H9 (cell line): ENCODE measurements around the gene APBA2. TPM values are rescaled to one million over a fixed set of nuclear protein-coding genes. Genes with fewer than 3 reads are reported as not detected.

Experiments used
- DNase-seq: peaks from one replicate; pipeline ENCODE4 v3.0.0-alpha.2; 2017
- H2AFZ ChIP-seq: one replicate; pipeline ENCODE4 v1.6.1; 2013; ENCODE audit warnings: mild to moderate bottlenecking, low read length, control low read depth, moderate library complexity
- H2AK5ac ChIP-seq: 2 replicates; pipeline ENCODE4 v1.6.1; 2013; ENCODE audit warnings: low read length, control low read depth, mixed read lengths; ENCODE audit not compliant: insufficient read length
- H2BK120ac ChIP-seq: one replicate; pipeline ENCODE4 v1.6.1; 2013; ENCODE audit warnings: low read depth, mild to moderate bottlenecking, low read length, control low read depth, inconsistent platforms; ENCODE audit not compliant: poor library complexity, severe bottlenecking
- H2BK12ac ChIP-seq: 2 replicates; pipeline ENCODE4 v1.6.1; 2013; ENCODE audit warnings: low read length, control low read depth, mixed read lengths, low read depth; ENCODE audit not compliant: insufficient read length
- H2BK15ac ChIP-seq: 2 replicates; pipeline ENCODE4 v1.6.1; 2013; ENCODE audit warnings: low read depth, low read length, control low read depth
- H2BK20ac ChIP-seq: one replicate; pipeline ENCODE4 v1.6.1; 2013; ENCODE audit warnings: low read depth, mild to moderate bottlenecking, low read length, control low read depth, inconsistent platforms; ENCODE audit not compliant: poor library complexity, severe bottlenecking
- H2BK5ac ChIP-seq: 2 replicates; pipeline ENCODE4 v1.6.1; 2013; ENCODE audit warnings: low read length, control low read depth, mixed read lengths; ENCODE audit not compliant: insufficient read length
- H3K14ac ChIP-seq: 2 replicates; pipeline ENCODE4 v1.6.1; 2013; ENCODE audit warnings: low read length, control low read depth; ENCODE audit not compliant: insufficient read depth
- H3K18ac ChIP-seq: 2 replicates; pipeline ENCODE4 v1.6.1; 2013; ENCODE audit warnings: low read depth, mild to moderate bottlenecking, mixed read lengths, low read length, control low read depth; ENCODE audit not compliant: insufficient read length
- H3K23ac ChIP-seq: 2 replicates; pipeline ENCODE4 v1.6.1; 2013; ENCODE audit warnings: low read length, control low read depth, mixed read lengths, low read depth; ENCODE audit not compliant: insufficient read length
- H3K23me2 ChIP-seq: 2 replicates; pipeline ENCODE4 v1.6.1; 2013; ENCODE audit warnings: low read depth, mild to moderate bottlenecking, mixed read lengths, low read length, control low read depth; ENCODE audit not compliant: insufficient read length, poor library complexity, severe bottlenecking
- H3K27ac ChIP-seq: 2 replicates; pipeline ENCODE4 v1.5.1; 2013; ENCODE audit warnings: low read length, control low read depth, mixed read lengths, low read depth; ENCODE audit not compliant: insufficient read length
- H3K27me3 ChIP-seq: 2 replicates; pipeline ENCODE4 v1.6.1; 2013; ENCODE audit warnings: low read length, control low read depth, inconsistent platforms; ENCODE audit not compliant: insufficient read depth
- H3K4ac ChIP-seq: 2 replicates; pipeline ENCODE4 v1.6.1; 2013; ENCODE audit warnings: low read depth, mild to moderate bottlenecking, control low read depth, inconsistent platforms, low read length, moderate library complexity
- H3K4me1 ChIP-seq: 2 replicates; pipeline ENCODE4 v1.6.1; 2013; ENCODE audit warnings: low read length, control low read depth, inconsistent platforms; ENCODE audit not compliant: insufficient read depth
- H3K4me2 ChIP-seq: 2 replicates; pipeline ENCODE4 v1.6.1; 2013; ENCODE audit warnings: low read length, control low read depth, mixed read lengths; ENCODE audit not compliant: insufficient read length, insufficient read depth
- H3K56ac ChIP-seq: 2 replicates; pipeline ENCODE4 v1.6.1; 2013; ENCODE audit warnings: low read depth, mild to moderate bottlenecking, mixed read lengths, low read length, control low read depth; ENCODE audit not compliant: insufficient read length
- H3K79me1 ChIP-seq: 2 replicates; pipeline ENCODE4 v1.6.1; 2013; ENCODE audit warnings: low read depth, mild to moderate bottlenecking, moderate library complexity, low read length, control low read depth, inconsistent platforms; ENCODE audit not compliant: insufficient read depth, poor library complexity, severe bottlenecking
- H3K79me2 ChIP-seq: 2 replicates; pipeline ENCODE4 v1.6.1; 2013; ENCODE audit warnings: low read length, control low read depth, inconsistent platforms; ENCODE audit not compliant: insufficient read depth
- H3K9ac ChIP-seq: 2 replicates; pipeline ENCODE4 v1.6.1; 2013; ENCODE audit warnings: low read length, control low read depth, mixed read lengths; ENCODE audit not compliant: insufficient read length; ENCODE audit errors: extremely low read depth
- H3K9me3 ChIP-seq: one replicate; pipeline ENCODE4 v1.6.1; 2013; ENCODE audit warnings: low read depth, low read length, inconsistent platforms; ENCODE audit not compliant: control insufficient read depth
- H3T11ph ChIP-seq: one replicate; pipeline ENCODE4 v1.6.1; 2013; ENCODE audit warnings: mild to moderate bottlenecking, low read length, control low read depth, inconsistent platforms
- H4K20me1 ChIP-seq: one replicate; pipeline ENCODE4 v1.6.1; 2013; ENCODE audit not compliant: control insufficient read depth, insufficient read length, insufficient read depth
- H4K5ac ChIP-seq: 2 replicates; pipeline ENCODE4 v1.6.1; 2013; ENCODE audit warnings: low read depth, mild to moderate bottlenecking, mixed read lengths, low read length, control low read depth; ENCODE audit not compliant: insufficient read length
- H4K8ac ChIP-seq: replicated peaks from 2 replicates; pipeline ENCODE4 v1.6.1; 2013; ENCODE audit warnings: low read length, control low read depth, mixed read lengths, low read depth; ENCODE audit not compliant: insufficient read length
- H4K91ac ChIP-seq: 2 replicates; pipeline ENCODE4 v1.6.1; 2013; ENCODE audit warnings: low read depth, mild to moderate bottlenecking, moderate library complexity, mixed read lengths, low read length, control low read depth; ENCODE audit not compliant: insufficient read length
- H3K27ac Mint-ChIP-seq, 3 experiments: 2 replicates in 2 of 3; 3 replicates in 1 of 3; pipeline ENCODE4 v1.8.0; 2020 to 2021; ENCODE audit warnings: mixed read lengths in 3 of 3, mild to moderate bottlenecking in 1 of 3, moderate library complexity in 1 of 3
- H3K27me3 Mint-ChIP-seq: 2 replicates; pipeline ENCODE4 v1.8.0; 2021; ENCODE audit warnings: low read depth, mild to moderate bottlenecking, moderate library complexity, mixed read lengths
- H3K36me3 Mint-ChIP-seq, 3 experiments: 2 replicates in 2 of 3; 3 replicates in 1 of 3; pipeline ENCODE4 v1.8.0; 2020 to 2021; ENCODE audit warnings: low read depth in 3 of 3, mixed read lengths in 3 of 3; ENCODE audit not compliant: insufficient read depth in 1 of 3
- H3K4me1 Mint-ChIP-seq, 2 experiments: 2 replicates each; pipeline ENCODE4 v1.8.0; 2020; ENCODE audit warnings: mixed read lengths in 2 of 2
- H3K4me3 Mint-ChIP-seq, 2 experiments: 2 replicates in 1 of 2; 3 replicates in 1 of 2; pipeline ENCODE4 v1.8.0; 2020 to 2021; ENCODE audit warnings: mild to moderate bottlenecking in 2 of 2, mixed read lengths in 2 of 2, moderate library complexity in 1 of 2
- H3K9me3 Mint-ChIP-seq, 2 experiments: 2 replicates in 1 of 2; 3 replicates in 1 of 2; pipeline ENCODE4 v1.8.0; 2020; ENCODE audit warnings: mild to moderate bottlenecking in 2 of 2, mixed read lengths in 2 of 2, moderate library complexity in 1 of 2
- WGBS: extraction: QIAGEN DNeasy Blood & Tissue Kit; methylation state at CpG from one replicate; pipeline ENCODE4 v1.1.7; 2013; ENCODE audit warnings: missing lambda C conversion rate, low lambda C conversion rate, mixed read lengths; ENCODE audit not compliant: insufficient read length; ENCODE audit errors: extremely low coverage; 5-methylcytosine and 5-hydroxymethylcytosine counted together
- total RNA-seq: library from RNA; stranded (reverse); gene quantifications from 2 replicates; pipeline ENCODE4 v1.2.1, GENCODE V29; 2021
- TF ChIP-seq, protein P1 (sequence below): fragments of 200-600 bp; sonication (generic); conservative IDR thresholded peaks from 3 replicates; pipeline ENCODE4 v1.8.0; 2021; ENCODE audit warnings: antibody characterized with exemption, mild to moderate bottlenecking

The APBA2 gene
- total RNA-seq, 1 experiment from 2014 or later = 14.3 TPM

DNA sequence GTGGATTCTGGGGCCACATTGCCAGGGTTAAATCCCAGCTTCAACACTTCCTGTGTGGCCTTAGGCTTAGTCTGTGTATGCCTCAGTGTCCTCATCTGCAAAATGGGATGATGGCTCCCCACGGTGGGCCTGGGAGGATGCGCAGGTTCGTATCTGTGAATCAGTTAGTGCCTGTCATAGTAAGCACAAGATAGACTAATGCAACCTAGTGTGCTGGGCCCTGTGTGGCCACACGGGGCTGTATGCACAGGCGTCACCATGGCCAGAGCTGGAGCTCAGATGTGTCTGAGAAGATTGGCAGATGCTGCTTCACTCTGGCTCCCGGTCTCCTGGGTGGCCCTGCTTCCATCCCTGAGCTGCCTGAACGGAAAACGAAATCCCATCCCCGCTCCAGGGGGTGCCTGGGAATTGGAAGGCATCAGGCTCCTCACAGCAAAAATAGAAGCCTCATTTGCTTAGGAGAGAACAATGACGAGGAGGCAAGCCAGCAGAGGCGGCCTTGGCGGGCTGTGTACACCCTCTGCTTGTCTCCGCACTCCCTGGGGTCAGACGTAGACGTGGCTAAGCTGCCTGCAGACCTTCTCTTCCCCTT is 103.6 kb downstream of the APBA2 start:
- Histone ChIP-seq H3K56ac (no peak overlapping the region), H3K27me3 (no peaks in the 10 kb centered on the region), H2BK120ac (no peak overlapping the region), H3K18ac (no peak overlapping the region), H4K91ac (no peak overlapping the region), H2BK15ac (no peak overlapping the region), H2BK5ac (no peak overlapping the region), H3K4me1 (no peaks in the 10 kb centered on the region), H3K79me2 (no peaks in the 10 kb centered on the region), H4K8ac (no peak overlapping the region), H2AFZ (no peak overlapping the region), H3K14ac (peak overlapping the region; percentile 44), H3K27ac (no peak overlapping the region), H2BK20ac (no peak overlapping the region), H2BK12ac (no peak overlapping the region), H4K20me1 (no peaks in the 10 kb centered on the region), H3K4me2 (no peak overlapping the region), H3T11ph (no peak overlapping the region), H3K9me3 (no peaks in the 10 kb centered on the region), H3K23ac (no peak overlapping the region), H3K4ac (no peak overlapping the region), H4K5ac (no peak overlapping the region), H3K23me2 (no peaks in the 10 kb centered on the region), H3K79me1 (no peaks in the 10 kb centered on the region), H3K9ac (no peak overlapping the region), H2AK5ac (no peak overlapping the region)
- Mint-ChIP-seq H3K27ac (peak overlapping the region; percentile 29 to 66 (median 32); a peak in 2 of 7 replicates), H3K4me3 (no peak overlapping the region), H3K9me3 (no peaks in the 10 kb centered on the region), H3K27me3 (no peaks in the 10 kb centered on the region), H3K4me1 (peaks cover 18 to 37% of the 10 kb centered on the region in 2 experiments), H3K36me3 (no peaks in the 10 kb centered on the region; a peak in 2 of 7 replicates)
- TF ChIP-seq, protein P1, sequence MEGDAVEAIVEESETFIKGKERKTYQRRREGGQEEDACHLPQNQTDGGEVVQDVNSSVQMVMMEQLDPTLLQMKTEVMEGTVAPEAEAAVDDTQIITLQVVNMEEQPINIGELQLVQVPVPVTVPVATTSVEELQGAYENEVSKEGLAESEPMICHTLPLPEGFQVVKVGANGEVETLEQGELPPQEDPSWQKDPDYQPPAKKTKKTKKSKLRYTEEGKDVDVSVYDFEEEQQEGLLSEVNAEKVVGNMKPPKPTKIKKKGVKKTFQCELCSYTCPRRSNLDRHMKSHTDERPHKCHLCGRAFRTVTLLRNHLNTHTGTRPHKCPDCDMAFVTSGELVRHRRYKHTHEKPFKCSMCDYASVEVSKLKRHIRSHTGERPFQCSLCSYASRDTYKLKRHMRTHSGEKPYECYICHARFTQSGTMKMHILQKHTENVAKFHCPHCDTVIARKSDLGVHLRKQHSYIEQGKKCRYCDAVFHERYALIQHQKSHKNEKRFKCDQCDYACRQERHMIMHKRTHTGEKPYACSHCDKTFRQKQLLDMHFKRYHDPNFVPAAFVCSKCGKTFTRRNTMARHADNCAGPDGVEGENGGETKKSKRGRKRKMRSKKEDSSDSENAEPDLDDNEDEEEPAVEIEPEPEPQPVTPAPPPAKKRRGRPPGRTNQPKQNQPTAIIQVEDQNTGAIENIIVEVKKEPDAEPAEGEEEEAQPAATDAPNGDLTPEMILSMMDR = peak; percentile 58
- peak; percentile 45 for DNase-seq
- WGBS = no CpG with 5 or more reads among the region's 15 CpGs
